HCT116 (cell line): ENCODE data around the gene SDC3. TPM values are rescaled to one million over a fixed set of nuclear protein-coding genes. Genes with fewer than 3 reads are reported as not detected.

Source experiments
- ATAC-seq: fragments of 200-7000 bp; cut with Tn5 transposase; 2 replicates; pipeline ENCODE4 v1.9.1; 2020; ENCODE audit warnings: mild to moderate bottlenecking, moderate library complexity
- BruUV-seq: library from RNA; stranded (reverse); fragments of 400-500 nt; replicated peaks from 2 replicates; lab custom pipeline; 2021; lab: Mats Ljungman, UMichigan
- CTCF ChIA-PET: fragments of 300-600 bp; sonication (Branson Sonifier 250); formaldehyde crosslinking; loops from one replicate; lab custom pipeline; 2021; ENCODE audit warnings: antibody characterized with exemption; lab: Charles Lee
- POLR2A ChIA-PET: fragments of 300-600, 350-600 bp; sonication (Branson Sonifier 250); formaldehyde crosslinking; loops from one replicate; lab custom pipeline; 2021; ENCODE audit warnings: antibody characterized with exemption; lab: Charles Lee
- RAD21 ChIA-PET, 2 experiments: fragments of 300-600 bp; sonication (Branson Sonifier 250); formaldehyde crosslinking; loops; one replicate each; lab custom pipeline; 2023; ENCODE audit warnings: low total read pairs in 2 of 2; ENCODE audit not compliant: uncharacterized antibody in 2 of 2, unreplicated experiment in 2 of 2, low non-redundant PET in 1 of 2; lab: Charles Lee
- DNase-seq: peaks from one replicate; pipeline ENCODE4 v3.0.0-alpha.2; 2010; ENCODE audit warnings: low read depth, low spot score
- H2AFZ ChIP-seq: fragments of 200-600 bp; shearing (Covaris generic), sonication (generic); 2 replicates; pipeline ENCODE4 v1.6.1; 2017; ENCODE audit warnings: low read depth, mixed run types, mixed read lengths, antibody characterized with exemption, low read length; ENCODE audit not compliant: poor library complexity, severe bottlenecking
- H3K27ac ChIP-seq: 2 replicates; pipeline ENCODE4 v1.5.1; 2012; ENCODE audit warnings: low read depth, low read length
- H3K27me3 ChIP-seq: fragments of 200-600 bp; sonication (generic); 2 replicates; pipeline ENCODE4 v1.6.1; 2016; ENCODE audit warnings: mixed run types, low read length, mixed read lengths; ENCODE audit not compliant: insufficient read depth
- H3K36me3 ChIP-seq, 2 experiments: fragments of 200-500 bp in 1 of 2; fragments of 200-600 bp in 1 of 2; sonication (Bioruptor generic) in 1 of 2; sonication (generic) in 1 of 2; 2 replicates each; pipeline versions ENCODE4 v1.5.1 to v1.6.1; 2014 to 2016; ENCODE audit warnings: low read length in 2 of 2, inconsistent platforms in 1 of 2, mixed read lengths in 1 of 2, mixed run types in 1 of 2; ENCODE audit not compliant: insufficient read depth in 2 of 2, control insufficient read depth in 1 of 2
- H3K4me1 ChIP-seq, 2 experiments: fragments of 200-600 bp in 1 of 2; sonication (generic) in 1 of 2; 2 replicates each; pipeline versions ENCODE4 v1.5.1 to v1.6.1; 2012 to 2017; ENCODE audit warnings: low read length in 2 of 2, inconsistent platforms in 1 of 2, mild to moderate bottlenecking in 1 of 2, mixed read lengths in 1 of 2, mixed run types in 1 of 2, moderate library complexity in 1 of 2; ENCODE audit not compliant: insufficient read depth in 2 of 2, control insufficient read depth in 1 of 2
- H3K4me2 ChIP-seq: fragments of 200-600 bp; sonication (generic); 2 replicates; pipeline ENCODE4 v1.6.1; 2017; ENCODE audit warnings: mixed run types, low read length, mixed read lengths
- H3K4me3 ChIP-seq, 2 experiments: fragments of 200-600 bp in 1 of 2; sonication (generic) in 1 of 2; replicated peaks in 1 of 2; 2 replicates each; pipeline ENCODE4 v1.5.1; 2011 to 2016; ENCODE audit warnings: low read length in 2 of 2, control low read depth in 1 of 2, low read depth in 1 of 2, mild to moderate bottlenecking in 1 of 2, mixed read lengths in 1 of 2, mixed run types in 1 of 2
- H3K79me2 ChIP-seq: fragments of 200-600 bp; sonication (generic); 2 replicates; pipeline ENCODE4 v1.6.1; 2017; ENCODE audit warnings: mild to moderate bottlenecking, mixed run types, low read length, moderate library complexity, mixed read lengths; ENCODE audit not compliant: insufficient read depth
- H3K9ac ChIP-seq: fragments of 200-600 bp; sonication (generic); 2 replicates; pipeline ENCODE4 v1.6.1; 2016; ENCODE audit warnings: low read length, mixed read lengths
- H3K9me2 ChIP-seq: fragments of 200-600 bp; sonication (generic), shearing (Covaris generic); 2 replicates; pipeline ENCODE4 v1.6.1; 2017; ENCODE audit warnings: mixed run types, mild to moderate bottlenecking, moderate library complexity; ENCODE audit not compliant: insufficient read depth
- H3K9me3 ChIP-seq, 2 experiments: fragments of 200-500 bp in 1 of 2; fragments of 200-600 bp in 1 of 2; sonication (Bioruptor generic) in 1 of 2; sonication (generic) in 1 of 2; 2 replicates each; pipeline ENCODE4 v1.6.1; 2014 to 2017; ENCODE audit warnings: low read length in 2 of 2, mixed read lengths in 2 of 2, inconsistent platforms in 1 of 2, low read depth in 1 of 2, mild to moderate bottlenecking in 1 of 2, mixed run types in 1 of 2, moderate library complexity in 1 of 2; ENCODE audit not compliant: control insufficient read depth in 1 of 2, insufficient read depth in 1 of 2
- H4K20me1 ChIP-seq: fragments of 200-600 bp; sonication (generic), shearing (Covaris generic); 2 replicates; pipeline ENCODE4 v1.6.1; 2017; ENCODE audit warnings: mixed run types, mild to moderate bottlenecking, moderate library complexity; ENCODE audit not compliant: insufficient read depth
- ATF3 ChIP-seq: IDR thresholded peaks from 2 replicates; pipeline ENCODE4 v1.6.1; 2012
- CEBPB ChIP-seq: IDR thresholded peaks from 2 replicates; pipeline ENCODE4 v1.6.1; 2012; ENCODE audit warnings: low read depth
- CTCF ChIP-seq, 3 experiments: fragments of 200-600 bp in 1 of 3; sonication (generic) in 1 of 3; IDR thresholded peaks in 2 of 3; conservative IDR thresholded peaks in 1 of 3; 2 replicates each; pipeline ENCODE4 v1.5.1; 2012 to 2017; ENCODE audit warnings: low read depth in 2 of 3, low read length in 2 of 3, antibody characterized with exemption in 1 of 3, borderline replicate concordance in 1 of 3, control low read depth in 1 of 3, mild to moderate bottlenecking in 1 of 3, mixed read lengths in 1 of 3, mixed run types in 1 of 3, moderate library complexity in 1 of 3; ENCODE audit not compliant: insufficient read depth in 1 of 3
- ELF1 ChIP-seq: IDR thresholded peaks from 2 replicates; pipeline ENCODE4 v1.6.1; 2012; ENCODE audit warnings: low read depth, borderline replicate concordance
- EZH2 ChIP-seq: fragments of 200-600 bp; sonication (generic); IDR thresholded peaks from 2 replicates; pipeline ENCODE4 v1.6.1; 2017; ENCODE audit warnings: antibody characterized with exemption, mixed run types
- EZH2phosphoT487 ChIP-seq: fragments of 200-600 bp; IDR thresholded peaks from 2 replicates; pipeline ENCODE4 v1.6.1; 2018; ENCODE audit warnings: antibody characterized with exemption, borderline replicate concordance
- POLR2AphosphoS5 ChIP-seq: IDR thresholded peaks from 2 replicates; pipeline ENCODE4 v1.6.1; 2011; ENCODE audit warnings: mild to moderate bottlenecking, low read depth, low read length, moderate library complexity
- RAD21 ChIP-seq: IDR thresholded peaks from 2 replicates; pipeline ENCODE4 v1.6.1; 2012; ENCODE audit warnings: low read depth, mild to moderate bottlenecking
- REST ChIP-seq: IDR thresholded peaks from 2 replicates; pipeline ENCODE4 v1.6.1; 2012; ENCODE audit warnings: low read depth
- SP1 ChIP-seq: IDR thresholded peaks from 2 replicates; pipeline ENCODE4 v1.6.1; 2012; ENCODE audit warnings: low read depth
- TCF7L2 ChIP-seq: IDR thresholded peaks from 2 replicates; pipeline ENCODE4 v1.7.0; 2011; ENCODE audit warnings: borderline replicate concordance, inconsistent platforms; ENCODE audit not compliant: insufficient read depth, insufficient read length; ENCODE audit errors: extremely low read depth
- YY1 ChIP-seq: IDR thresholded peaks from 2 replicates; pipeline ENCODE4 v1.6.1; 2011; ENCODE audit warnings: low read length, low read depth, moderate library complexity, mild to moderate bottlenecking; ENCODE audit not compliant: insufficient replicate concordance; ENCODE audit errors: extremely low read depth
- ZBTB33 ChIP-seq: IDR thresholded peaks from 2 replicates; pipeline ENCODE4 v1.6.1; 2011; ENCODE audit warnings: mild to moderate bottlenecking, low read length, moderate library complexity; ENCODE audit not compliant: insufficient replicate concordance; ENCODE audit errors: extremely low read depth
- ZFX ChIP-seq: fragments of 450-650 bp; IDR thresholded peaks from 2 replicates; pipeline ENCODE4 v1.6.1; 2017
- intact Hi-C: fragments of 100-400 bp; cut with micrococcal nuclease; formaldehyde crosslinking; loops from 2 replicates; pipeline ENCODE4 v1.10.0; 2022
- total RNA-seq: library from RNA; stranded (reverse); gene quantifications from one replicate; pipeline ENCODE4 v1.2.1, GENCODE V29; 2021; ENCODE audit not compliant: unreplicated experiment

The SDC3 gene
- total RNA-seq, 1 experiment from 2014 or later: 40.1 TPM

GRCh38 chr1:30929135-30929889 is 20.8 kb upstream of the SDC3 start:
- Histone ChIP-seq H3K27ac (no peak overlapping the region), H3K4me2 (no peak overlapping the region), H3K4me1 (peaks cover 0 to 8% of the 10 kb centered on the region in 2 experiments; a peak in 1 of 4 replicates), H3K9me2 (no peaks in the 10 kb centered on the region), H3K4me3 (no peak overlapping the region), H3K79me2 (peaks cover 3% of the 10 kb centered on the region; the same call in 1 of the 2 replicates), H3K27me3 (no peaks in the 10 kb centered on the region), H3K9ac (no peak overlapping the region), H3K9me3 (no peaks in the 10 kb centered on the region), H2AFZ (no peak overlapping the region), H4K20me1 (no peaks in the 10 kb centered on the region), H3K36me3 (peaks cover 4 to 16% of the 10 kb centered on the region in 2 experiments; a peak in 2 of 4 replicates)
- TF ChIP-seq SP1 (no peak), EZH2phosphoT487 (no peak), EZH2 (no peak), ZBTB33 (no peak), CTCF (IDR thresholded peaks at IDR 0.05 in 2 of 3, conservative IDR thresholded peaks at IDR 0.05 in 1 of 3; ENCODE audit: borderline replicate concordance in 1 of 3, insufficient read depth in 1 of 3, low read depth in 2 of 3, low read length in 2 of 3) (peak; percentile 66 to 81 (median 72); a peak in 5 of 6 replicates), ELF1 (no peak), POLR2AphosphoS5 (0 out of 2 replicates have a peak, but pooled peaks have one; percentile 22), RAD21 (peak; percentile 81), CEBPB (no peak), REST (no peak), ZFX (peak; percentile 39; the same call in 1 of the 2 replicates), ATF3 (no peak), YY1 (no peak), TCF7L2 (no peak)
- RAD21 ChIA-PET: interaction anchor here in 1 of 2 experiments (1.1 kb wide), 1 partner anchor 211 kb away, joined by 3 read pairs; no protein-coding TSS in a partner anchor
- CTCF ChIA-PET: interaction anchor here (1.1 to 1.9 kb wide), 5 partner anchors 9 to 211 kb away, joined by 4 to 13 read pairs (median 7); no protein-coding TSS in a partner anchor
- DNase-seq: no peak
- intact Hi-C loops: loop anchor here (1.0 to 5.0 kb wide), 2 partner anchors 128 to 147 kb away; no protein-coding TSS in a partner anchor
- BruUV-seq: TSS peak; percentile 26
- POLR2A ChIA-PET: no interaction called here
- peak; percentile 81 for ATAC-seq
